Left kidney (tissue), 8 donors: ENCODE data around the gene POLE. TPM values are rescaled to one million over a fixed set of nuclear protein-coding genes. Genes with fewer than 3 reads are reported as not detected.

Experiments
- DNase-seq: peaks from one replicate; pipeline ENCODE4 v3.0.0-alpha.2; 2013
- long read RNA-seq, 8 donors: transcript quantifications; one replicate each; lab custom pipeline, GENCODE V29; 2026
- polyA plus RNA-seq: library from polyadenylated mRNA; unstranded; fragments of 120-200 nt; gene quantifications from one replicate; pipeline ENCODE4 v1.2.1, GENCODE V29; 2013; ENCODE audit not compliant: insufficient read length

Gene POLE, protein sequence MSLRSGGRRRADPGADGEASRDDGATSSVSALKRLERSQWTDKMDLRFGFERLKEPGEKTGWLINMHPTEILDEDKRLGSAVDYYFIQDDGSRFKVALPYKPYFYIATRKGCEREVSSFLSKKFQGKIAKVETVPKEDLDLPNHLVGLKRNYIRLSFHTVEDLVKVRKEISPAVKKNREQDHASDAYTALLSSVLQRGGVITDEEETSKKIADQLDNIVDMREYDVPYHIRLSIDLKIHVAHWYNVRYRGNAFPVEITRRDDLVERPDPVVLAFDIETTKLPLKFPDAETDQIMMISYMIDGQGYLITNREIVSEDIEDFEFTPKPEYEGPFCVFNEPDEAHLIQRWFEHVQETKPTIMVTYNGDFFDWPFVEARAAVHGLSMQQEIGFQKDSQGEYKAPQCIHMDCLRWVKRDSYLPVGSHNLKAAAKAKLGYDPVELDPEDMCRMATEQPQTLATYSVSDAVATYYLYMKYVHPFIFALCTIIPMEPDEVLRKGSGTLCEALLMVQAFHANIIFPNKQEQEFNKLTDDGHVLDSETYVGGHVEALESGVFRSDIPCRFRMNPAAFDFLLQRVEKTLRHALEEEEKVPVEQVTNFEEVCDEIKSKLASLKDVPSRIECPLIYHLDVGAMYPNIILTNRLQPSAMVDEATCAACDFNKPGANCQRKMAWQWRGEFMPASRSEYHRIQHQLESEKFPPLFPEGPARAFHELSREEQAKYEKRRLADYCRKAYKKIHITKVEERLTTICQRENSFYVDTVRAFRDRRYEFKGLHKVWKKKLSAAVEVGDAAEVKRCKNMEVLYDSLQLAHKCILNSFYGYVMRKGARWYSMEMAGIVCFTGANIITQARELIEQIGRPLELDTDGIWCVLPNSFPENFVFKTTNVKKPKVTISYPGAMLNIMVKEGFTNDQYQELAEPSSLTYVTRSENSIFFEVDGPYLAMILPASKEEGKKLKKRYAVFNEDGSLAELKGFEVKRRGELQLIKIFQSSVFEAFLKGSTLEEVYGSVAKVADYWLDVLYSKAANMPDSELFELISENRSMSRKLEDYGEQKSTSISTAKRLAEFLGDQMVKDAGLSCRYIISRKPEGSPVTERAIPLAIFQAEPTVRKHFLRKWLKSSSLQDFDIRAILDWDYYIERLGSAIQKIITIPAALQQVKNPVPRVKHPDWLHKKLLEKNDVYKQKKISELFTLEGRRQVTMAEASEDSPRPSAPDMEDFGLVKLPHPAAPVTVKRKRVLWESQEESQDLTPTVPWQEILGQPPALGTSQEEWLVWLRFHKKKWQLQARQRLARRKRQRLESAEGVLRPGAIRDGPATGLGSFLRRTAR (N-terminal part only)
- polyA plus RNA-seq, result 78.9 TPM
- long read RNA-seq, donor 1, partial matches to known transcripts, result 0 of 5 reads
- long read RNA-seq, donor 1, other reads (novel, unspliced or antisense), result 0 of 5 reads
- long read RNA-seq, donor 2, partial matches to known transcripts, result 0 of 3 reads
- long read RNA-seq, donor 2, other reads (novel, unspliced or antisense), result 0 of 3 reads
- long read RNA-seq, donor 3, partial matches to known transcripts, result 0 of 2 reads
- long read RNA-seq, donor 3, other reads (novel, unspliced or antisense), result 0 of 2 reads
- long read RNA-seq, donor 4, partial matches to known transcripts, result 0 of 3 reads
- long read RNA-seq, donor 4, other reads (novel, unspliced or antisense), result 0 of 3 reads
- long read RNA-seq, donor 5, partial matches to known transcripts, result 0 of 1 reads
- long read RNA-seq, donor 5, other reads (novel, unspliced or antisense), result 0 of 1 reads
- long read RNA-seq, donor 6, partial matches to known transcripts, result 234 of 309 reads
- long read RNA-seq, donor 6, other reads (novel, unspliced or antisense), result 73 of 309 reads
- long read RNA-seq, donor 7, partial matches to known transcripts, result 0 of 4 reads
- long read RNA-seq, donor 7, other reads (novel, unspliced or antisense), result 0 of 4 reads
- long read RNA-seq, donor 8, partial matches to known transcripts, result 0 of 1 reads
- long read RNA-seq, donor 8, other reads (novel, unspliced or antisense), result 0 of 1 reads

- DNase-seq, result peak; percentile 97
These were observed at the start of gene POLE, which contains the start of gene PXMP2 for GRCh38 chr12:132687211-132688164. Gene POLE, minus strand, starts transcription at chr12:132687342. Its CDS starts 27 bp downstream, at chr12:132687315. Gene PXMP2, plus strand, starts transcription at chr12:132687587. Its CDS starts 84 bp downstream, at chr12:132687671.

DNA sequence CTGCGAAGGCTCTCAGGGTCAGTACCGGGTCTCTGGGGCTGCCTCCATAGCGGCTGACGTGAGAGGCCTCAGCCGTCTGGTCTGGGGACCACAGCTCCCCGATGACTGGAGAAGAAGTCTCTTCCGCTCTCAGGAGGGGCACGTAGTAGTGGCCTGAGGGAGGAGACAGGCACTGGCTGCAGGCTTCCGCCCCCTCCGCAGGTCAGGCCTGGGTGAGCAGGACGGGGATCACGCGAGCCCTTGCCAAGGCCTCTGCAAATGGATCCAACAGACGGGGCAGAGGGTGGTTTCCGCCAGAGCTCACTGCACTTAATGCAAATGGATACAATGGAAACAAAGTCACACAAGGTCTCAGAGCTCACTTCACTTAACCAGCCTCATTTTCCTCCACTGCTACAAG lies 49.8 kb upstream of the POLE start:
- DNase-seq, result no peak

GRCh38 chr12:132736378-132736777 lies 49.2 kb upstream of the POLE start:
- no peak for DNase-seq

GRCh38 chr12:132735496-132735895 lies 48.4 kb upstream of the POLE start:
- DNase-seq, result no peak

GRCh38 chr12:132734206-132734605 lies 47.1 kb upstream of the POLE start:
- DNase-seq, result no peak

- DNase-seq, result no peak
These were observed 44.4 kb upstream of the POLE start for GRCh38 chr12:132731574-132731973.

GRCh38 chr12:132730353-132730752 lies 43.2 kb upstream of the POLE start:
- DNase-seq, result no peak

- DNase-seq, result no peak
These were observed 42.6 kb upstream of the POLE start for GRCh38 chr12:132729541-132730320.

- no peak for DNase-seq
These were observed 41.4 kb upstream of the POLE start for GRCh38 chr12:132728502-132728901.

DNA sequence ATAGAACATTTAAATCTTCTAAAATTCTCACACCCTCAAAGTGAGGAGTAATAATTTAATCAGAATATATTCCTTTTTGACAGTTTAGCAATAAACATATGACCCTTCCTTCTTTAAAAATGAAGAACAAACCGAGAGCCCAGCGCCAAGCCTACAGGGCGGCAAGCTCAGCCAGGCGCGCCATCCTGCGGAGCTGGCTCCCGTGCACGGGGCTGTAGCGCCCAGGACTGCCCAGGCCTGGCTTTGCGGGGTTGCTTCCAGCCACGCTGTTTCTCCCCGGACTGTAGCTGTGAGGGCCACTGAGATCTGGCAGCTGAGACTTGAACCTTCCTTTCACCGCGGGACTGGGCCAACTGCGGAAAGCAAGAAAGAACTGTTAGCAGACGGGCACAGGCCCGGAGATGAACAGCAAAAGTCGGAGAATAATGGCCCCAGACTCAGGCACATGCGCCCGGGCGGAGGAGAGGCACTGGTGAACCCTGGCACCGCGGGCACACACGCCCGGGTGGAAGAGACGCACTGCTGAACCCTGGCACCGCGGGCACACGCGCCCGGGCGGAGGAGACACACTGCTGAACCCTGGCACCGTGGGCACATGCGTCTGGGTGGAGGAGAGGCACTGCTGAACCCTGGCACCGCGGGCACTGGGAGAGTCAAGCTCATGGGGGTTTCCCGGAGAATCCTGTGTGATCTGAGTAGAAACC lies 40.1 kb upstream of the POLE start:
- DNase-seq, result no peak

- DNase-seq, result no peak
These were observed 39.2 kb upstream of the POLE start for GRCh38 chr12:132726386-132726785.

- DNase-seq, result no peak
These were observed 37.5 kb upstream of the POLE start for GRCh38 chr12:132724506-132725241.

DNA sequence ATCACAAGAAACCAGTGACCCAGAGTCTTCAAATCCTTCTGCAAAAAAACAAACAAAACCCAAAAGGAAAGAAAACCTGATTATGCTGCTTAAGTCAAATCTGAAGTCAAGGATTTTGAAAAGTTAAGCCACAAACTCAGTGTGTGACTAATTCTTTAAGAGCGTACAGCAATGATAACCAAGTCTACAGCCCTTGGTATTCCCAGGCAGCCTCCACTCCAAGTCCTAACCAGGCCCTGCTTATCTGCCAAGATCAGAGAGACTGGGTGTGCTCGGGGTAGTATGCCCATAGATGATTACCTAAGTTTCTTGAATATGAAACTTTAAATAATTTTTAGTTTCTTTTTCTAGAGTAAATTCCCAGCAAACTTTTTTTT lies 36.6 kb upstream of the POLE start:
- DNase-seq, result no peak

GRCh38 chr12:132723015-132723763 lies 36.0 kb upstream of the POLE start:
- DNase-seq, result no peak

DNA sequence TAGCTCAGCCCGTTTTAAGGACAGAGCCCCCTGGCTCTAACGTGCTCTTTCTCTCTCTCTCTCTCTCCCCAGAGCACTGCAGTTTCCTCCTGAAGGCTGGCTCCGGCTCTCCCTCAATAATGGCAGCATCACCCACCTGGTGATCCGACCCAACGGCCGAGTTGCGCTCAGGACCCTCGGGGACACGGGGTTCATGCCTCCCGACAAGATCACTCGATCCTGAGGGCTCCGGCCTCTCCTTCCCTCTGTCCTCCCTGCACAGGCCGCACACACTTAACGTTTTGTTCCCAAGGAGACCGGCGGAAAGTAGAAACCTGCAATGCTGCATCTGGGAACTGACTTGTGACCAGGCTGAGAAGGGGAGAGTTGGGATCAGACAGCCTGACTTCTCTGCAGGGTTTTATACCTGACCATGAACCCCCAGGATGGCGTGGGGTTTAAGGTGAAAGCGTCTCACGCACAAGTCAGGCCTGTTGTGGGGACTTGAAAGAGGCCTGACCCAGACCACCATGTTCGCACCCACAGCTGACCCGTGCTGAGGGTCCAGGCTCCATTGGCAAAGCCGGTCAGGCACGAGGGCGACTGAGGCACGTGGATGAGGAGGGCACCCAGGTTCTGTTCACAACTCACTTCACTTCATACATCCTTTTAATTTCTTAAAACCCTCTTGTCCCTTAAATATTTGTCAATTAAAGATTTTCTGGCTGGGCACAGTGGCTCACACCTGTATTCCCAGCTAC lies 33.6 kb upstream of the POLE start:
- DNase-seq, result no peak

- DNase-seq, result no peak
These were observed 32.8 kb upstream of the POLE start for GRCh38 chr12:132719954-132720324.
